NT2/D1 (cell line): ENCODE data around the gene ABCA13.

ENCODE experiments used
- DNase-seq: peaks from one replicate; pipeline ENCODE4 v3.0.0-alpha.2; 2011; ENCODE audit warnings: low read depth, low spot score
- H3K27me3 ChIP-seq: 2 replicates; pipeline ENCODE4 v1.6.0; 2011; ENCODE audit warnings: mild to moderate bottlenecking; ENCODE audit not compliant: insufficient read length, insufficient read depth
- H3K36me3 ChIP-seq: 2 replicates; pipeline ENCODE4 v1.6.1; 2011; ENCODE audit warnings: mild to moderate bottlenecking, low read length, mixed read lengths; ENCODE audit not compliant: insufficient read depth, insufficient read length
- H3K4me1 ChIP-seq: 2 replicates; pipeline ENCODE4 v1.5.1; 2011; ENCODE audit not compliant: insufficient read depth, insufficient read length
- H3K4me3 ChIP-seq: 2 replicates; pipeline ENCODE4 v1.5.1; 2011; ENCODE audit warnings: low read depth; ENCODE audit not compliant: insufficient read length
- H3K9ac ChIP-seq: 2 replicates; pipeline ENCODE4 v1.6.0; 2011; ENCODE audit warnings: low read depth; ENCODE audit not compliant: insufficient read length
- H3K9me3 ChIP-seq: 2 replicates; pipeline ENCODE4 v1.5.1; 2011; ENCODE audit warnings: mild to moderate bottlenecking, low read length; ENCODE audit not compliant: insufficient read depth
- SUZ12 ChIP-seq: IDR thresholded peaks from 2 replicates; pipeline ENCODE4 v1.6.1; 2011; ENCODE audit not compliant: insufficient read length, insufficient read depth; ENCODE audit errors: extremely low read depth
- YY1 ChIP-seq: IDR thresholded peaks from 2 replicates; pipeline ENCODE4 v1.6.1; 2011; ENCODE audit not compliant: insufficient read length, insufficient read depth
- ZNF274 ChIP-seq: IDR thresholded peaks from 2 replicates; pipeline ENCODE4 v1.6.1; 2011; ENCODE audit warnings: mild to moderate bottlenecking, low read depth, low read length

Gene ABCA13

GRCh38 chr7:48518092-48518491 lies 346.8 kb downstream of the ABCA13 start:
- no peak for TF ChIP-seq YY1
- no peak for TF ChIP-seq SUZ12
- no peak for TF ChIP-seq ZNF274
- H3K36me3 ChIP-seq: no peaks in the 10 kb centered on the region
- no peaks in the 10 kb centered on the region for H3K9me3 ChIP-seq
- no peak overlapping the region for H3K4me3 ChIP-seq
- H3K4me1 ChIP-seq: no peaks in the 10 kb centered on the region
- H3K9ac ChIP-seq: no peak overlapping the region
- no peaks in the 10 kb centered on the region for H3K27me3 ChIP-seq
- no peak for DNase-seq

- Histone ChIP-seq H3K27me3 (no peaks in the 10 kb centered on the region), H3K9me3 (no peaks in the 10 kb centered on the region)
Observed at GRCh38 chr7:48522692-48523091, 351.4 kb downstream of the ABCA13 start.

GRCh38 chr7:48525736-48526732 lies 354.8 kb downstream of the ABCA13 start:
- Histone ChIP-seq H3K9ac (no peak overlapping the region), H3K27me3 (no peaks in the 10 kb centered on the region), H3K9me3 (no peaks in the 10 kb centered on the region), H3K36me3 (no peaks in the 10 kb centered on the region), H3K4me1 (no peaks in the 10 kb centered on the region), H3K4me3 (no peak overlapping the region)
- TF ChIP-seq ZNF274: no peak
- no peak for TF ChIP-seq SUZ12
- no peak for TF ChIP-seq YY1
- DNase-seq: no peak

More at GRCh38 chr7:48522692-48523091, 351.4 kb downstream of the ABCA13 start:
- TF ChIP-seq SUZ12: no peak
- no peak for TF ChIP-seq YY1
- no peak for TF ChIP-seq ZNF274
- no peak for DNase-seq
- Histone ChIP-seq H3K36me3 (no peaks in the 10 kb centered on the region), H3K4me3 (no peak overlapping the region), H3K4me1 (no peaks in the 10 kb centered on the region), H3K9ac (no peak overlapping the region)

- Histone ChIP-seq H3K4me1 (no peaks in the 10 kb centered on the region), H3K9me3 (no peaks in the 10 kb centered on the region), H3K9ac (no peak overlapping the region), H3K27me3 (no peaks in the 10 kb centered on the region), H3K4me3 (no peak overlapping the region), H3K36me3 (no peaks in the 10 kb centered on the region)
- DNase-seq: no peak
- TF ChIP-seq YY1 (no peak), ZNF274 (no peak), SUZ12 (no peak)
Observed at GRCh38 chr7:48528646-48529045, 357.4 kb downstream of the ABCA13 start.

GRCh38 chr7:48537561-48537960 lies 366.3 kb downstream of the ABCA13 start:
- H3K9me3 ChIP-seq: peaks cover 20% of the 10 kb centered on the region
- no peaks in the 10 kb centered on the region for H3K4me1 ChIP-seq
- DNase-seq: no peak
- no peaks in the 10 kb centered on the region for H3K36me3 ChIP-seq
- no peak overlapping the region for H3K9ac ChIP-seq
- no peaks in the 10 kb centered on the region for H3K27me3 ChIP-seq
- TF ChIP-seq SUZ12 (no peak), ZNF274 (no peak), YY1 (no peak)
- H3K4me3 ChIP-seq: no peak overlapping the region

GRCh38 chr7:48540746-48541145 lies 369.5 kb downstream of the ABCA13 start:
- peaks cover 14% of the 10 kb centered on the region for H3K9me3 ChIP-seq
- TF ChIP-seq SUZ12 (no peak), YY1 (no peak), ZNF274 (no peak)
- no peak for DNase-seq
- H3K4me3 ChIP-seq: no peak overlapping the region
- no peak overlapping the region for H3K9ac ChIP-seq
- H3K36me3 ChIP-seq: no peaks in the 10 kb centered on the region
- H3K27me3 ChIP-seq: no peaks in the 10 kb centered on the region
- no peaks in the 10 kb centered on the region for H3K4me1 ChIP-seq

GRCh38 chr7:48548667-48549066 lies 377.4 kb downstream of the ABCA13 start:
- no peaks in the 10 kb centered on the region for H3K36me3 ChIP-seq

More at GRCh38 chr7:48548667-48549066, 377.4 kb downstream of the ABCA13 start:
- no peaks in the 10 kb centered on the region for H3K4me1 ChIP-seq
- H3K9ac ChIP-seq: no peak overlapping the region
- no peaks in the 10 kb centered on the region for H3K9me3 ChIP-seq
- TF ChIP-seq ZNF274 (no peak), SUZ12 (no peak), YY1 (no peak)
- no peak for DNase-seq
- no peaks in the 10 kb centered on the region for H3K27me3 ChIP-seq
- H3K4me3 ChIP-seq: no peak overlapping the region
